GM21515 (cell line): ENCODE measurements around the gene TMEM43.
"Not testable (repeated sequence)": the region's sequence is repeated elsewhere in the genome, so short reads cannot be mapped to it uniquely, and the experiment has no call there.

Experiments used
- ATAC-seq: cut with Tn5 transposase; IDR thresholded peaks from one replicate; pipeline ENCODE4 v1.9.1; 2021; ENCODE audit not compliant: unreplicated experiment

TMEM43 gene, protein sequence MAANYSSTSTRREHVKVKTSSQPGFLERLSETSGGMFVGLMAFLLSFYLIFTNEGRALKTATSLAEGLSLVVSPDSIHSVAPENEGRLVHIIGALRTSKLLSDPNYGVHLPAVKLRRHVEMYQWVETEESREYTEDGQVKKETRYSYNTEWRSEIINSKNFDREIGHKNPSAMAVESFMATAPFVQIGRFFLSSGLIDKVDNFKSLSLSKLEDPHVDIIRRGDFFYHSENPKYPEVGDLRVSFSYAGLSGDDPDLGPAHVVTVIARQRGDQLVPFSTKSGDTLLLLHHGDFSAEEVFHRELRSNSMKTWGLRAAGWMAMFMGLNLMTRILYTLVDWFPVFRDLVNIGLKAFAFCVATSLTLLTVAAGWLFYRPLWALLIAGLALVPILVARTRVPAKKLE

DNA sequence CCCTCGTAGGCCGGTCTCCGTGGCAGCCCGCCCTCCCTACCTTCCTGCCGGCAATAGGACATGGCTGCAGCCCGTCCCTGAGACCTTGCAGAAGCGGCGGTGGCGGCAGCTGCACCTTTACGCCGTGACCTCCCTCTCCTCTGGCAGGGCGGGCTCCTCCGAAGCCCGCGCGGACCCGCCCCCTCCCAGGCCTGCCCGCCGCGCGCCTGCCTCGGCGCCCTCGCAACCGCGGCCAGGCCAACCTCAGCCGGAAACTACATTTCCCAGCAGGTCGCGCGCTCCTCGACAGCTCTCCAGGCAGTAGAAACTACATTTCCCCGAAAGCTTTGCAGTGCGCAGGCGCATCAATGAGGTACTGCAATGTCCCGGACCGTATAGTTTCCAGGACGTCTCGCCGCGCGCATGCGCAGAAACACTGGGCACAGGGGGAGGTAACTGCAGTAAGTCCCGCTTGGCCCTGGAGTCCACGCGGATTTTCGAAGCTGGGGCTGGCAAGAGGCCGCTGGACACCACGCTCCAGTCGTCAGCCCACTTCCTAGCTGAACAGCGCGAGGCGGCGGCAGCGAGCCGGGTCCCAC, at the start of gene TMEM43, which contains the start of gene CHCHD4:
Gene TMEM43, plus strand, starts transcription at position 438 of the 578 bp plus-strand sequence. CDS start 142 bp downstream, outside the sequence.
Gene CHCHD4, minus strand, starts transcription at position 256 of the 578 bp plus-strand sequence. Its CDS starts 194 bp downstream, at position 62.
- ATAC-seq = peak; percentile 81

DNA sequence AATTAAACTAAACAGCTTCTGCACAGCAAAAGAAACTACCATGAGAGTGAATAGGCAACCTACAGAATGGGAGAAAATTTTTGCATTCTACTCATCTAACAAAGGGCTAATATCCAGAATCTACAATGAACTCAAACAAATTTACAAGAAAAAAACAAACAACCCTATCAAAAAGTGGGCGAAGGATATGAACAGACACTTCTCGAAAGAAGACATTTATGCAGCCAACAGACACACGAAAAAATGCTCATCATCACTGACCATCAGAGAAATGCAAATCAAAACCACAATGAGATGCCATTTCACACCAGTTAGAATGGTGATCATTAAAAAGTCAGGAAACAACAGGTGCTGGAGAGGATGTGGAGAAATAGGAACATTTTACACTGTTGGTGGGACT, 49.6 kb upstream of the TMEM43 start:
- ATAC-seq = not testable (repeated sequence)

DNA sequence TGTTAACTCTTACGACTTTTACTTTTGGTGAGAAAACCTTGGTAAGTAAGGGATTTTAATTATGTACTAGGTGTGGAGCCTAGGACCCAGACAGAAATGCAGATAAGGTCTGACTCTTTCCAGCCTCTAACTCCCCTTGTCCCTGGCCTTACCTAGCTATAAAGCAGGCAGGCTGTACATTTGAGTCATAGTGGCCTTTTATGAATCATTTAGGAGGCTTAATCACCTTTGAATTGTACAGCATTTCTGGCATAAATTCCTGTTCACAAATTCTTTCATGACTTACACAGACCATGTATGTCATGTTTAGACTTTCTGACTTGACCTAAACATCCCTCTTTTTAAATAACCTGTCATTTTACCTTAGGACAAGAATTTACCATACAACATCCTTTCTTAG, 47.5 kb upstream of the TMEM43 start:
- ATAC-seq = no peak

DNA sequence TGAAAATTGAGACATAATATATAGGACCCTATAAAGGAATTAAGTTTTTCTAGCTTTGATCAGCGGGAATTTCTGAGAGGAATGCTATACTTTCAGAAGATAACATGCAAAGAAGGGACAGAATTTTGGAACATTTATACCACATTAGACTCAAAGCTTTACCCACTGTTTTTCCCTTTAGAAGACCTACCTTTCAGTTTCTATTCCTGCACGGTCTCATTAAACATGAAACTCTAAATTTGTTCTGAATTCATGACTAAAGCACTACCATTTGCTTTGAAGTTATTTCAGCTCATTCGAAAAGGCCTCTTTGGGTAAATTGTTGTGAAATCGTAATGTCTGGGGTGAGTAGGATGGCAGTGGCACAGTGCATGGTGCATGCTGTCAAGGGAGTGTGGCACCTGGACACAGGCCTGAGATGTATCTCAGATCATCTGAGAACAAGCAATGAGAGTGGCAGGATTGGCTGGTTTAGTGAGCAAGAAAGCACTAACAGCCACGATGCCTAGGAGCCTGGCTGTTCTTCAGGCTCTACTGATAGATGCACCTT, 42.7 kb upstream of the TMEM43 start:
- ATAC-seq = no peak

DNA sequence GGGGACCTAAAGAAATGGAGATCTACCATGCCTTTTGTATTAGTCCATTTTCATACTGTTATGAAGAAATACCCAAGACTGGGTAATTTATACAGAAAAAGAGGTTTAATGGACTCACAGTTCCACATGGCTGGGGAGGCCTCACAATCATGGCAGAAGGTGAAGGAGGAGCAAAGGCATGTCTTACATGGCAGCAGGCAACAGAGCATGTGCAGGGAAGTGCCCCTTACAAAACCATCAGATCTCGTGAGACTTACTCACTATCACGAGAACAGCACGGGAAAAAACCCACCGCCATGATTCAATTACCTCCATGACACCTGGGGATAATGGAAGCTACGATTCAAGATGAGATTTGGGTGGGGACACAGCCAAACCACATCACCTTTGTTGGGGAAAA, 37.4 kb upstream of the TMEM43 start:
- not testable (repeated sequence) for ATAC-seq

DNA sequence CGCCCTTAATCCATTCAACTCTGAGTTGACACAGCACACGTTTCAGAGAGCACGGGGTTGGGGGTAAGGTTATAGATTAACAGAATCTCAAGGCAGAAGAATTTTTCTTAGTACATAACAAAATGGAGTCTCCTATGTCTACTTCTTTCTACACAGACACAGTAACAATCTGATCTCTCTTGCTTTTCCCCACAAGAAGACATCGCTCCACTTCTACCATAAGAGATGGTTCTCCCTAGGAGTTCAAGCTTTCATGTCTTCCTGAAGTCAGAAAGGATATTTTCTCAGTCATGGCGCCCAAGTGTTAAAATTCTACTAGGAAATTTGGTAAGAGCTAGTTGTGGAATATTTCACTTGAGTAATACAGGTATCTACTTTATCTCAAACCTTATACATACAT, 32.9 kb upstream of the TMEM43 start:
- ATAC-seq = not testable (repeated sequence)

DNA sequence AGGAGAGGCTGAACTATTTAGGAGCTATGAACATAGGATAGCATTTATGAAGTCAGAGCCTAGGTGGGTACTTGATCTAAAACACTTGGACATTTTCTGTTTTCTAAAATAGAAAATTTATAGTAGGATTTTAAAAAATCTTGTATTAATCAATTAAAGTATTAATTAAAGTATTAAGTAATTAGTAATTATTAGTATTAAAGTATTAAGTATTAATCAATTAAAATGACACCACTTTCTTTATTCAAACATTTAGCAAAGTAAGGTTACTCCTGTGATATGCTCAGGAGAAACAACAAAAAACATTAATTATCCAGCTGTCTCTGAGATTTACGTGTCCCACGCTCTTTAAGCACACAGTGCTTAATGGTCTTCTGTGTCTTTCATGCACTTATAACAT, 32.4 kb upstream of the TMEM43 start:
- no peak for ATAC-seq

DNA sequence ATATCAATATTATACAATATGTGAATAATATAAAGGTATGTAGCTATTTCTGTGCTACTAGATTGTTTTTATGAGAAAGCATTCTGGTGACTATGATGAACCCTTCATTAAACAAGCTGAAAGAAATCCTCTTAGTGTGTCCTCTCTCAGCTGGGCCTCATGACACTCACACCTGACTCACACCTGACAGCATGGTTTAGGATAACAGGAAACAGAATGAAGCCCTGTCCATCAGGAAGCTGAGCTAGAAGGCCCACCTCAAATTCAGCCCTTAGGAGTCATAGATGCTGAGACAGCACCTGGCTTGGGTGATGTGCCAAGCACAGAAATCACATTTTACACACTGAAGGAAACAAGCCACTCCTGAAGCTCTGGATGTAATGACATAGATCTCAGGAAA, 31.0 kb upstream of the TMEM43 start:
- no peak for ATAC-seq

DNA sequence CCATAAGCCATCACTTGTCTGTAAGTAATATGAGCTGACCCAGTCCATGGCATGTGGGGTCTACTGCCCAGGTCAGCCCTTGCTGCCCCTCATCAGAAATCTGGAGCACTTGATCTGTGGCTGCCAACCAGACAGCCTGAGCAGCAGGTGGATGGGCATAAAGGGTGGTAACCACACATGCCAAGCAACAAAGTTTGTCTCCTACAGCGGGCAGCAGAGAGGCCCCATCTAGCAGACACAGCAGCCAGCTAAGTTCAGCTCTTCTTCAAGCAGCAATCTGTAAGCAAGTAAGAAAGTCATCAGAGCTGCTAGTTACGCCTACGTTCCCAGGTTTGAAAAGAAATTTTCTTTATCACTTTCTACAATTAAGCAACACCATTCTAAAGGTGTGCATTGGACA, 28.1 kb upstream of the TMEM43 start:
- no peak for ATAC-seq

DNA sequence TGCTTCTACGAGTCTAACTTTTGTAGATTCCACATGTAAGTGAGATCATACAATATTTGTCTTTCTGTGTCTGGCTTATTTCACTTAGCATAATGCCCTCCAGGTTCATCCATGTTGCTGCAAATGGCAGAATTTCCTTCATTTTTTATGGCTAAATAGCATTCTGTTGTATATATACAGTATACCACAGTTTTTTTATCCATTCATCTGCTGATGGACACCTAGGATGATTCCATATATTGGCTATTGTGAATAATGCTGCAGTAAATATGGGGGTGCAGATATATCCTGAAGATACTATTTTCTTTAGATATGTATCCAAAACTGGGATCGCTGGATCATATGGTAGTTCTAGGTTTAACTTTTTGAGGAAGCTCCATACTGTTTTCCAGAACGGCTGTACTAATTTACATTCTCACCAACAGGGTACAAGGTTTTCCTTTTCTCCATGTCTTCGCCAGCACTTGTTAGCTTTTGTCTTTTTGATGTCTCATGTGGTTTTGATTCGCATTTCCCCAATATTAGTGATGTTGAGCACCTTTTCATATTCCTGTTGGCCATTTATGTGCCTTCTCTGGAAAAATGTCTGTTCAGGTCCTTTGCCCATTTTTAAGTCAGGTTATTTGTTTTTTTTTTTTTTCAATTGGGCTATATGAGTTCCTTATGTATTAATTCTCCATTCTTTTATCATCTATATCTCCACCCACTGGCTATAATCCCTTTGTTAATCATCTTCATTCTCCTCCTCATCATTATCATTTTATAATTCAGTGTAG, 27.0 kb upstream of the TMEM43 start:
- no peak for ATAC-seq

DNA sequence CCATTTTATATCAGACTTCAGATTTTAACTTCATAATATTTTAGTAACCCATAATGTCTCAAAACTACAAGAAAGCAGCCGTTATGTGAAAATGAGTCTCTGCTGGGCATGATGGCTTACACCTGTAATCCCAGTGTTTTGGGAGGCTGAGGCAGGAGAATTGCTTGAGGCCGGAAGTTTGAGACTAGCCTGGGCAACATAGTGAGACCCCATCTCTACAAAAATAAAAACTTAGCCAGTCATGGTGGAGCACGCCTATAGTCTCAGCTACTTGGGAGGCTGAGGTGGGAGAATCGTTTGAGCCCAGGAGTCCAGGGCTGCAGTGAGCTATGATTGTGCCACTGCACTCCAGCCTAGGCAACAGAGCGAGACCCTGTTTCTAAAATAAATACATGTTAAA, 15.0 kb upstream of the TMEM43 start:
- ATAC-seq = not testable (repeated sequence)

DNA sequence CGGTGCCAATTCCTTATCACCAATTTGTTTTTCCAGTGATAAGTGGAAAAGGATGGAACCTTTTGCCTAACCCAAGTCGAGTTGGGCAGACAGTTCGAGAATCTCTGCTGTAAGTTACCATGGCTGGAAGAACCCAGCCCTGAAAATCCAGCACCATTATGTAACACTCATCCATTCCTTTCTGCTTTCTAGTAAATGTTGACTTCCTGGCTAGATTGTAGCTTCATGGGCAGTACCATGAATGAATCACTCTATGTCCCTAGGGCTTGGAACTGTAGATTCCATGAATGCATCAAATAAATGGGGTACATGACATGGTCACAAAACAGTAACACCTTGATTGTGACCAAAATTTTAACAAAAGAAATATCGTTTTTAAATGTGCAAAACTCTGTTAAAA, 14.2 kb upstream of the TMEM43 start:
- ATAC-seq = no peak

DNA sequence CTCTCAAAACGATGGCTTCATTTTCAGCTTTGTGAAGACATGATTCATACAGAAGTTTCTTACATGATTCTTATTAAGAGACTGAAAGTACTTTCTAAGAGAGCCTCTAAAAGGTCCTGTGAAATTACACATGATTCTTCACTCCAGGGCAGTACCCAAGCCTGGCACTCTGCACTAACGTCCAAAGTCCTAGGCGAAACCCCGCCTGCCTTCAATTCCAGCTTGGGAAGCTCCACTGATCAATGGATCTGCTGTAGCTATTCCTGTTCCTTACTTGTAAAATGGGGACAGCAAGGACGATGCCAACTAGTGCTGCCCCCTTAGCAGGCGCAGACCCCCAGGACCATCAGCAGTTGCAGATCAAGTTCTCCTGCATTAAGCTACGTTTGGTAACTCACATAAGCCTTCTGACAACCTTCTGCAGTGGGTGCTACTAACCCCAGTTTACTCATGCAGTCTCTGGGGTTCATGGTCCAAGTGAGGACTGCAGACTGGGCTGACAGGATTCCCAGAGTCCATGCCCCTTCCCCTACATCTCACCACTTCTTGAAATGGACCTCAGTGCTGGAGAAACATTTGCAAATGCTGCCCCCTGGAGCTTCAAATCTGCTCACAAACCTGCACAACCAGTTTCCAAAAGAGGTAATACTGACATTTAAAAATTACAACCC, 10.8 kb upstream of the TMEM43 start:
- ATAC-seq = no peak

DNA sequence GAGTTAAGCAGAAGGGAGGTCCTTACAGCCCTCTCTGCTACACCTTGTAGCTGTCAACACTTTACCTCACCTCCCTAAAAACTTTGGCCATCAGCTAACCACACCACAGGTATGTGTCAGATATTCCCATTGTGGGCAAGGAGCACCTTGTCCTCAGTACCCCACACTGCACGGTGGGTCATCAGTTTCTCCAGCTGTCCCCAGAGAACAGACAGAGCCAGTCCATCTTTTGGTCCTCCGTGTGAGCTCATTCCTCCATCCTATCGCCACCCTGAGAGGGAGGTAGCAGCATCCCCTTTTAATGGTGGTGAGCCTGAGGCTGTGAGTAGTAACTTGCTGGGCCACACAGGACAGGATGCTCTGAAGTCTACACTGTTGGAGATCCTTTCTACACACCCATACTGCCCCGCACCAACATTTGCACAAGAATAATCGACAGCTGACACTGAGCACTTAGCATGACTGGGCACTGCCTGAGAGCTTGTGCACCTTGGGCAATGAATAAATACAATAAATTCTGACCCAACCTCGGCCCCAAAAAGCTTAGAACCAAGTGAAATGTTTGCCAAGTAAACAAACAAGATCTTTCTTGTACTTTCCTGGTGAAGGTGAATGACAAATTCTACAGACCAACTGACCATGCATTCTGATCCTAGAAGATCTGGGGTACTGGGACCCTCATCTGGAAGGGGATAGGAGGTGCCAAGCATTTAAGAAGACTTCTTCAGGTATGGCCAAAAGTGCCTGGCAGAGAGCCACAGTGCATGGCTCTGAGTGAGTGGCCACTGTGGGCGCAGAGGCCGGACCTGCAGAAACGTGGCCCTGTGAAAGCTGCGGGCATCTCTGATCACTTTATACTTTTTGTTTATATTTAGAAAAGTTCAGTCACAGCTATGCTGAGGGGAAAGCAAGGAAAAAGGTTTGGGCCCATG, 7.1 kb upstream of the TMEM43 start:
- ATAC-seq = no peak

DNA sequence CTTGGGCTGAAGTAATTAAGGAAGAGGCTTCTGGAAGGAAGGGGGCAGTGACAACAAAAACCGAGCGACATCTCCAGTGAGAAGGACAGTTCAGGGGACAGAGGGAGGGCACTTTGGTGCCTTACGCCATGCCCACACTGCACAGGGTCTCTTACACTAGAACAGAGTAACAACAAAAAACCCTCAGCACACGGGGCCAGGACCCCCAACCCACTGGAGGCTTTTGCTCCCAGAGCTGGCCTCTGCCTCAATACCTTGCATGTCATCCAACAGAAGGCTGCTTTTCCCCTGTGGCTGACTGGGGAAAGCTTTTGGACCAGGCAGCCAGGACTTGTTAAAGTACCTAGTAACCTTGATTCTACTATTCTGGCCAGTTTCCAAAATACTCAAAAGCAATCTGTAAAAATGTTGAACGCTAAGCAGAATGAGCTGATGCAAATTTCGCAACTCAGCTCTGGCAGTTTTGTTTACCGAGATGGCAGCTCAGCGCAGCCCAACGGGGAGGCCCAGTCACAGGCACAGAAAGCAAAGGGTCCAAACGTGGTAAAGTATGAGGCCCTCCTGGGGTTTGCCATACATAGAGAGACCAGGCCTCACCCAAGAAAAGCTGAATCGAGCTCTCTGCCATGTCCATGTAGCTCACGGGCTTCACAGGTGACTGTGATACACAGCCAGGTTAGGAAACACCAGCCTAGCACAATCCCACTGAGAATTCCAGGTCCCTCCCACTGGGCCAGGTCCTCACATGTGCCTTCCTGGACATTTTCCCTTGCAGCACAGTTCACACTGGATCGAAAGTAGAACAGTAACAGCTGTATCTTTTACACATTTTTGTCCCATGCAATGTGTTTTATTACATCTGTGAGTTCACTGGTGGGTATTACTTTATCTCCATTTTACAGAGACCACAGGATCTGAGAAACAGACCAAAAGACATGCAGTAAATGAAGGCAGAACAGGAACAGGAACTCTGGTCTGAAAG, 6.2 kb upstream of the TMEM43 start:
- no peak for ATAC-seq

DNA sequence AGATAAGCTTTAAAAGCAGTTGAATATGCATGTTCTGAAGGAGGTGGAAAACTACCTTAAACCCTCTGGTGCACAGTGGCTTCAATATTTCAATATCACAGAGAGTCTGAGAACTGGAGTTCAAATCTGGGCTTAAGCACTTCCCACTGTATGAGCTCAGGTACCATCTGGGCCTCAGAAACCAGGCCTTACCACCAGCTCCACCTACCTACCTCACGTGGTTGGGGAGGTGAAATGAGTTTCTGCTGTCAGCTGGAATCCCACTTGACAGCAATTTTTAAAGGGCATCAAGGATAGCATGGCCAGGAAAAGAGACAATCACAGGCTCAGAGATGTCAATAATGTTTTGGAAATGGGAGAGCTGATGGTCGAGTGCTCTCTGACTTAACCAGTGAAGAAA, 5.2 kb upstream of the TMEM43 start:
- ATAC-seq = no peak

DNA sequence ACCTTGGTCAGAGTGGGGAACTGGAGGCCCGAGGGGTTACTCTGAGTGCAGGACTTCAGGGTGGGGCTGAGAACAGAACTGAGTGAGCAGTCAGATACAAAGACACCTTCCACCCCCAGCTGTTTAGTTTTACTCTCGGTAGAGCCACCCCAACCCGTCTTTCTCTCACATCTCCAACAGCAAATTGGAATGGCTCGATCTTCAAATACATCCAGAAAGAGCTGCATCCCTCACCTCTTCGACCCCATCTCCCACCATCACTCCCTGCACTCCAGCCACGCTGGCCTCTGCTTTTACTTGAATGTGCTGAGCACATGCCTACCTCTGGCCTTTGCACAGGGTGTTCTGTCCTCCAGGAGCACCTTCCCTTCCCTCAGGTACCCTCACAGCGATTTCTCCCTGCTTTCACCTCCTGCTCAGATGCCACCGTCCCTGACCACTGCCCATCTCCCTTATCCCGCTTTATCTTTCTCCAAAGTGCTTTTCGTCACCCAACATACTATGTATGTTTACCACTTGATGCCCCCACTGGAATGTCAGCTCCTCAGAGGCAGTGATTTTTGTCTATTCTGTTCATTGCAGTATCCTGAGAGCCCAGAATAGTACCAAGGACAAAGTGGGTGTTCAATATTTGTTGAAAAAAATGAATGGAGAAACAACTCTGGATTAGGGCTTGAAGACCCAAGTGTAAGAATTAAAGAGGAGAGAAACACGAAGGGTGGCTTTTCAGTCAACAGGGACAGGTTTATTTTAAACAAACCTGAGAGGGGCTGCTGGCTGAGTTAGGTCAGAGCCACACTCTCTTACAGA, 4.5 kb upstream of the TMEM43 start:
- no peak for ATAC-seq

DNA sequence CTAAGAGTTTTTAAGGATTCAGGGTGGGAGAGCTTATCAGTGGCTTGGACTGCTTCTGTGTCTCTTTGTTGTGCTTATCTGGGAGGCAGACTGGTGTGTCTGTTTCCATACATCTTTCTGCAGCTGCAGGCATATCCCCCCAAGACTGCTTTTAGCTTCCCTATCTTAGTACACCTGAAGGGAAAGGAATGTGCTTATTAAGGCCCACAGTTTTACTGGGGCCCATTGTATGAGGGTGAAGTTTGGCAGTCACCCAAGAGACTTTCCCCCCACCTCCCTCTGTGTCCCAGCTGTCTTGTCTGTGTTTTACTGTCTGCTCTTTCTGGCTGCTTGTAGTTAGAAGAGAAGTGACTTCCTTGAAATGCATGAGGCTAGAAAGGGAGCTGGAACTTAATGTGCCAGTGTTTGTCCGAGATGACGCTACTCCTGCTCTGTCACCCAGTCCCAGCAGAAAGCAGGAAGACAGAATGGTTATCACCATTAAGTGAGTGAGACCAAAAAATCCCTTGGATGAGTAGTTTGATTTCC, 3.9 kb upstream of the TMEM43 start:
- not testable (repeated sequence) for ATAC-seq
